Left ventricle myocardium inferior (tissue), 1 donor: Measurements from ENCODE around the gene P2RX4. TPM values are rescaled to one million over a fixed set of nuclear protein-coding genes. Genes with fewer than 3 reads are reported as not detected.
"Not testable (repeated sequence)": the region's sequence is repeated elsewhere in the genome, so short reads cannot be mapped to it uniquely, and the experiment has no call there.

Source experiments
- DNase-seq: peaks from one replicate; pipeline ENCODE4 v3.0.0-alpha.2; 2020
- H3K27ac ChIP-seq: fragments of 200-600 bp; replicated peaks from 2 replicates; pipeline ENCODE4 v1.8.0; 2021
- H3K27me3 ChIP-seq: fragments of 200-600 bp; 2 replicates; pipeline ENCODE4 v1.8.0; 2021; ENCODE audit warnings: low read depth
- H3K36me3 ChIP-seq: fragments of 200-600 bp; 2 replicates; pipeline ENCODE4 v1.8.0; 2021
- H3K4me1 ChIP-seq: fragments of 200-600 bp; 2 replicates; pipeline ENCODE4 v1.8.0; 2021
- H3K4me3 ChIP-seq: fragments of 200-600 bp; 2 replicates; pipeline ENCODE4 v1.8.0; 2021; ENCODE audit warnings: mild to moderate bottlenecking, moderate library complexity
- H3K9me3 ChIP-seq: fragments of 200-600 bp; replicated peaks from 2 replicates; pipeline ENCODE4 v1.8.0; 2021
- CTCF ChIP-seq: fragments of 200-600 bp; IDR thresholded peaks from 2 replicates; pipeline ENCODE4 v1.8.0; 2021; ENCODE audit warnings: antibody characterized with exemption, mild to moderate bottlenecking, borderline replicate concordance
- intact Hi-C: fragments of 100-400 bp; cut with micrococcal nuclease; formaldehyde crosslinking; loops from one replicate; pipeline ENCODE4 v1.11.0; 2022
- total RNA-seq: library from RNA; stranded (reverse); fragmentation: NEBNext Ultra II Directional; extraction: Animal tissue kit (Norgen Biotek cat#: 25700); gene quantifications from one replicate; pipeline ENCODE4 v1.2.1, GENCODE V29; 2021
- donor health status: DM: no; HTN: yes; CAD: no; lungs with severe emphysema.

Gene P2RX4
- total RNA-seq, 1 donor from 2014 or later = 4.7 TPM

- Histone ChIP-seq H3K27ac (peak overlapping the region; percentile 30), H3K27me3 (no peaks in the 10 kb centered on the region), H3K9me3 (no peaks in the 10 kb centered on the region), H3K4me1 (peaks cover 54% of the 10 kb centered on the region), H3K36me3 (no peaks in the 10 kb centered on the region), H3K4me3 (no peak overlapping the region)
- intact Hi-C loops = no loop called here
- DNase-seq = no peak
- no peak for TF ChIP-seq CTCF
These were observed 72.3 kb downstream of the P2RX4 start for GRCh38 chr12:121282072-121282742.

GRCh38 chr12:121282910-121283309 is 73.0 kb downstream of the P2RX4 start:
- intact Hi-C loops, H3K36me3 ChIP-seq, H3K4me3 ChIP-seq, DNase-seq, H3K27me3 ChIP-seq, H3K9me3 ChIP-seq: not testable (repeated sequence)
- Histone ChIP-seq H3K4me1 (peaks cover 60% of the 10 kb centered on the region), H3K27ac (peak overlapping the region; percentile 30)

GRCh38 chr12:121283388-121283787 is 73.5 kb downstream of the P2RX4 start:
- Histone ChIP-seq H3K27ac (peak overlapping the region; percentile 30), H3K9me3 (no peaks in the 10 kb centered on the region), H3K27me3 (no peaks in the 10 kb centered on the region), H3K4me3 (no peak overlapping the region), H3K36me3 (no peaks in the 10 kb centered on the region), H3K4me1 (peaks cover 60% of the 10 kb centered on the region)
- intact Hi-C loops = no loop called here
- DNase-seq = no peak
- TF ChIP-seq CTCF = no peak

Other genes starting within 250 kb of the P2RX4 start
- not detected for gene HNF1A, start 231.6 kb upstream of the P2RX4 start, total RNA-seq
- gene C12orf43, start 193.6 kb upstream of the P2RX4 start, total RNA-seq = 7.6 TPM
- gene OASL, start 170.9 kb upstream of the P2RX4 start, total RNA-seq = 0.25 TPM
- gene P2RX7, start 77.3 kb upstream of the P2RX4 start, total RNA-seq = 1.6 TPM
- gene CAMKK2, start 86.6 kb downstream of the P2RX4 start, total RNA-seq = 13.3 TPM
- gene ANAPC5, start 142.3 kb downstream of the P2RX4 start, total RNA-seq = 65.1 TPM
- 22.4 TPM for gene RNF34, start 190.0 kb downstream of the P2RX4 start, total RNA-seq